ENCODE results near the gene KCNT1. TPM values are rescaled to one million over a fixed set of nuclear protein-coding genes. Genes with fewer than 3 reads are reported as not detected.

The KCNT1 gene
- total and polyA plus RNA-seq, 8 donors = 0.05 to 1.1 (median 0.11) TPM

- ATAC-seq (no peak), DNase-seq (no peak), FAIRE-seq (no peak)
- TF ChIP-seq CTCF (IDR thresholded peaks at IDR 0.05) = no peak
- no peaks in the 10 kb centered on the region for H3K36me3 ChIP-seq
- no peak overlapping the region for H3K4me3 ChIP-seq
- intact Hi-C loops (cut with DNase I) = no loop called here
- WGBS, 2 donors = 47 to 54% methylated on average over 24 of the region's 24 CpGs
- no peak overlapping the region for H3K27ac ChIP-seq
- H3K4me1 ChIP-seq = no peaks in the 10 kb centered on the region
- no peaks in the 10 kb centered on the region for H3K9me3 ChIP-seq
- H3K27me3 ChIP-seq = no peaks in the 10 kb centered on the region
Observed at GRCh38 chr9:135774794-135775525, 73.0 kb downstream of the KCNT1 start.

- Histone ChIP-seq H3K36me3 (no peaks in the 10 kb centered on the region), H3K27ac (no peak overlapping the region), H3K4me3 (no peak overlapping the region), H3K4me1 (no peaks in the 10 kb centered on the region), H3K9me3 (no peaks in the 10 kb centered on the region), H3K27me3 (no peaks in the 10 kb centered on the region)
- no peak for DNase-seq
- no peak for ATAC-seq
- TF ChIP-seq CTCF (IDR thresholded peaks at IDR 0.05) = no peak
- no peak for FAIRE-seq
- WGBS, 2 donors = 32 to 46% methylated on average over 7 of the region's 7 CpGs
- intact Hi-C loops (cut with DNase I) = no loop called here
Observed at GRCh38 chr9:135775911-135776310, 73.9 kb downstream of the KCNT1 start.

GRCh38 chr9:135776893-135777622 is 75.1 kb downstream of the KCNT1 start:
- 70 to 76% methylated on average over 25 of the region's 25 CpGs for WGBS, 2 donors
- ATAC-seq (no peak), FAIRE-seq (no peak), DNase-seq (no peak)
- Histone ChIP-seq H3K27me3 (no peaks in the 10 kb centered on the region), H3K4me1 (no peaks in the 10 kb centered on the region), H3K27ac (no peak overlapping the region), H3K4me3 (no peak overlapping the region), H3K9me3 (no peaks in the 10 kb centered on the region), H3K36me3 (no peaks in the 10 kb centered on the region)
- TF ChIP-seq CTCF (IDR thresholded peaks at IDR 0.05) = no peak
- intact Hi-C loops (cut with DNase I) = no loop called here

GRCh38 chr9:135777623-135778177 is 75.7 kb downstream of the KCNT1 start:
- Histone ChIP-seq H3K9me3 (no peaks in the 10 kb centered on the region), H3K4me3 (no peak overlapping the region), H3K27ac (no peak overlapping the region), H3K4me1 (no peaks in the 10 kb centered on the region), H3K27me3 (no peaks in the 10 kb centered on the region), H3K36me3 (no peaks in the 10 kb centered on the region)
- DNase-seq = no peak
- FAIRE-seq = no peak
- no peak for TF ChIP-seq CTCF (IDR thresholded peaks at IDR 0.05)
- ATAC-seq = no peak
- intact Hi-C loops (cut with DNase I) = no loop called here

- no peaks in the 10 kb centered on the region for H3K36me3 ChIP-seq
- no peak for DNase-seq
- no peak for ATAC-seq
- intact Hi-C loops (cut with DNase I) = no loop called here
- no peak for FAIRE-seq
- H3K27ac ChIP-seq = no peak overlapping the region
- no peaks in the 10 kb centered on the region for H3K27me3 ChIP-seq
- H3K9me3 ChIP-seq = no peaks in the 10 kb centered on the region
- no peak overlapping the region for H3K4me3 ChIP-seq
- TF ChIP-seq CTCF (IDR thresholded peaks at IDR 0.05) = no peak
- H3K4me1 ChIP-seq = no peaks in the 10 kb centered on the region
- 73 to 84% methylated on average over 19 of the region's 19 CpGs for WGBS, 2 donors
Observed at GRCh38 chr9:135778421-135778820, 76.4 kb downstream of the KCNT1 start.

Measured in pancreas (tissue), 10 donors.